Caco-2 (cell line): ENCODE data around the gene EPHA2. TPM values are rescaled to one million over a fixed set of nuclear protein-coding genes. Genes with fewer than 3 reads are reported as not detected.
A peak's percentile ranks its signal among the peaks of the same experiment; 100 is the strongest.

Experiments used
- BruUV-seq: library from RNA; stranded (reverse); fragments of 400-500 nt; replicated peaks from 2 replicates; lab custom pipeline; 2021; lab: Mats Ljungman, UMichigan
- CTCF ChIA-PET: fragments of 300-600 bp; sonication (Branson Sonifier 250); formaldehyde crosslinking; loops from one replicate; lab custom pipeline; 2022; ENCODE audit warnings: antibody characterized with exemption; lab: Charles Lee
- POLR2A ChIA-PET: fragments of 300-600 bp; sonication (Branson Sonifier 250); formaldehyde crosslinking; loops from one replicate; lab custom pipeline; 2022; ENCODE audit warnings: antibody characterized with exemption; lab: Charles Lee
- DNase-seq, 2 experiments: peaks; one replicate each; pipeline versions ENCODE4 v3.0.0 to v3.0.0-alpha.2; 2020 to 2022
- H3K27me3 ChIP-seq: replicated peaks from 2 replicates; pipeline ENCODE4 v1.6.0; 2011; ENCODE audit warnings: low read length; ENCODE audit not compliant: control insufficient read depth, insufficient read depth
- H3K36me3 ChIP-seq: 2 replicates; pipeline ENCODE4 v1.5.1; 2011; ENCODE audit warnings: low read length; ENCODE audit not compliant: control insufficient read depth, insufficient read depth
- H3K4me1 ChIP-seq: fragments of 250-450 bp; sonication (Bioruptor Pico); 2 replicates; pipeline ENCODE4 v1.5.1; 2020; ENCODE audit warnings: mild to moderate bottlenecking
- H3K4me3 ChIP-seq: 2 replicates; pipeline ENCODE4 v1.5.1; 2011; ENCODE audit warnings: low read depth, mild to moderate bottlenecking, control low read depth, low read length
- H3K9me3 ChIP-seq: fragments of 250-450 bp; sonication (Bioruptor Pico); 2 replicates; pipeline ENCODE4 v1.5.1; 2020; ENCODE audit warnings: mild to moderate bottlenecking, moderate library complexity
- H3K27ac Mint-ChIP-seq: one replicate; pipeline ENCODE4 v1.8.0; 2022; ENCODE audit warnings: mixed read lengths; ENCODE audit not compliant: unreplicated experiment
- H3K27me3 Mint-ChIP-seq: one replicate; pipeline ENCODE4 v1.8.0; 2022; ENCODE audit warnings: mixed read lengths; ENCODE audit not compliant: insufficient read depth, unreplicated experiment
- H3K36me3 Mint-ChIP-seq: one replicate; pipeline ENCODE4 v1.8.0; 2022; ENCODE audit warnings: mild to moderate bottlenecking, mixed read lengths; ENCODE audit not compliant: insufficient read depth, unreplicated experiment
- H3K4me1 Mint-ChIP-seq: one replicate; pipeline ENCODE4 v1.8.0; 2022; ENCODE audit warnings: low read depth, mixed read lengths; ENCODE audit not compliant: unreplicated experiment
- H3K4me3 Mint-ChIP-seq: one replicate; pipeline ENCODE4 v1.8.0; 2022; ENCODE audit warnings: mild to moderate bottlenecking, moderate library complexity, mixed read lengths; ENCODE audit not compliant: unreplicated experiment
- H3K9me3 Mint-ChIP-seq: one replicate; pipeline ENCODE4 v1.8.0; 2022; ENCODE audit warnings: mixed read lengths; ENCODE audit not compliant: unreplicated experiment
- intact Hi-C: fragments of 100-400 bp; cut with micrococcal nuclease; formaldehyde crosslinking; loops from one replicate; pipeline ENCODE4 v1.10.0; 2022; ENCODE audit not compliant: unreplicated experiment
- total RNA-seq: library from RNA; stranded (reverse); gene quantifications from 2 replicates; pipeline ENCODE4 v1.2.3, GENCODE V29; 2022
- TF ChIP-seq, protein P1 (sequence below), 2 experiments: fragments of 200-600 bp in 1 of 2; IDR thresholded peaks; 1 replicate in 1 of 2; 2 replicates in 1 of 2; pipeline versions ENCODE4 v1.5.1 to v1.8.0; 2011 to 2022; ENCODE audit warnings: antibody characterized with exemption in 1 of 2, control low read depth in 1 of 2, inconsistent platforms in 1 of 2, low read depth in 1 of 2, low read length in 1 of 2, mild to moderate bottlenecking in 1 of 2, moderate library complexity in 1 of 2; ENCODE audit not compliant: insufficient read depth in 1 of 2, severe bottlenecking in 1 of 2, unreplicated experiment in 1 of 2

Gene EPHA2
- total RNA-seq, 1 experiment from 2014 or later: 31.2 TPM

DNA sequence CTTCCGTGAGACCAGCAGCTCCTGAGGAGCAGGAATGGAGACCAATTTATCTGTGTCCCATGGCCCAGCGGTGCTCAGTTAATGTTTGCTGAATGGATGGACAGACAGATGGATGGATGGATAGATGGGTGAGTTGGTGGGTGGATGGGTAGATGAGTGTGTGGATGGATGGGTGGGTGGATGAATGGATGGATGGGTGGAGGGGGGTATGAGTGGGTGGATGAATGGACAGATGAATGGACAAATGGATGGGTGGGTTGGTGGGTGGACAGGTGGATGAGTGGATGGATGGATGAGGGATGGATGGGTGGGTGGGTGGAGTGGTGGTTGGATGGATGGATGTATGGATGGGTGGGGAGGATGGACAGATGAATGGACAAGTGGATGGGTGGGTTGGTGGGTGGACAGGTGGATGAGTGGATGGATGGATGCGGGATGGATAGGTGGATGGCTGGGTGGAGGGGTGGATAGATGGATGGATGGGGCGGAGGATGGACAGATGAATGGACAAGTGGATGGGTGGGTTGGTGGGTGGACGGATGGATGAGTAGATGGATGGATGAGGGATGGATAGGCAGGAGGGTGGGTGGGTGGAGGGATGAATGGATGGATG is 13.4 kb downstream of the EPHA2 start:
- no peaks in the 10 kb centered on the region for H3K9me3 Mint-ChIP-seq
- ChIA-PET POLR2A (no interaction called here), CTCF (no interaction called here)
- no peaks in the 10 kb centered on the region for H3K9me3 ChIP-seq
- peaks cover 91% of the 10 kb centered on the region for H3K36me3 Mint-ChIP-seq
- peaks cover 62% of the 10 kb centered on the region for H3K4me1 ChIP-seq
- H3K27me3 ChIP-seq: no peaks in the 10 kb centered on the region
- no TSS peak for BruUV-seq
- peak overlapping the region; percentile 47 for H3K4me3 Mint-ChIP-seq
- intact Hi-C loops: no loop called here
- TF ChIP-seq, protein P1, sequence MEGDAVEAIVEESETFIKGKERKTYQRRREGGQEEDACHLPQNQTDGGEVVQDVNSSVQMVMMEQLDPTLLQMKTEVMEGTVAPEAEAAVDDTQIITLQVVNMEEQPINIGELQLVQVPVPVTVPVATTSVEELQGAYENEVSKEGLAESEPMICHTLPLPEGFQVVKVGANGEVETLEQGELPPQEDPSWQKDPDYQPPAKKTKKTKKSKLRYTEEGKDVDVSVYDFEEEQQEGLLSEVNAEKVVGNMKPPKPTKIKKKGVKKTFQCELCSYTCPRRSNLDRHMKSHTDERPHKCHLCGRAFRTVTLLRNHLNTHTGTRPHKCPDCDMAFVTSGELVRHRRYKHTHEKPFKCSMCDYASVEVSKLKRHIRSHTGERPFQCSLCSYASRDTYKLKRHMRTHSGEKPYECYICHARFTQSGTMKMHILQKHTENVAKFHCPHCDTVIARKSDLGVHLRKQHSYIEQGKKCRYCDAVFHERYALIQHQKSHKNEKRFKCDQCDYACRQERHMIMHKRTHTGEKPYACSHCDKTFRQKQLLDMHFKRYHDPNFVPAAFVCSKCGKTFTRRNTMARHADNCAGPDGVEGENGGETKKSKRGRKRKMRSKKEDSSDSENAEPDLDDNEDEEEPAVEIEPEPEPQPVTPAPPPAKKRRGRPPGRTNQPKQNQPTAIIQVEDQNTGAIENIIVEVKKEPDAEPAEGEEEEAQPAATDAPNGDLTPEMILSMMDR (IDR thresholded peaks at IDR 0.05; ENCODE audit: insufficient read depth in 1 of 2, low read depth in 1 of 2, low read length in 1 of 2, severe bottlenecking in 1 of 2, unreplicated experiment in 1 of 2): no peak
- no peak overlapping the region for H3K4me3 ChIP-seq
- peak overlapping the region; percentile 96 for H3K27ac Mint-ChIP-seq
- no peak for DNase-seq
- H3K4me1 Mint-ChIP-seq: peaks cover 37% of the 10 kb centered on the region
- peaks cover 5% of the 10 kb centered on the region for H3K36me3 ChIP-seq
- no peaks in the 10 kb centered on the region for H3K27me3 Mint-ChIP-seq

DNA sequence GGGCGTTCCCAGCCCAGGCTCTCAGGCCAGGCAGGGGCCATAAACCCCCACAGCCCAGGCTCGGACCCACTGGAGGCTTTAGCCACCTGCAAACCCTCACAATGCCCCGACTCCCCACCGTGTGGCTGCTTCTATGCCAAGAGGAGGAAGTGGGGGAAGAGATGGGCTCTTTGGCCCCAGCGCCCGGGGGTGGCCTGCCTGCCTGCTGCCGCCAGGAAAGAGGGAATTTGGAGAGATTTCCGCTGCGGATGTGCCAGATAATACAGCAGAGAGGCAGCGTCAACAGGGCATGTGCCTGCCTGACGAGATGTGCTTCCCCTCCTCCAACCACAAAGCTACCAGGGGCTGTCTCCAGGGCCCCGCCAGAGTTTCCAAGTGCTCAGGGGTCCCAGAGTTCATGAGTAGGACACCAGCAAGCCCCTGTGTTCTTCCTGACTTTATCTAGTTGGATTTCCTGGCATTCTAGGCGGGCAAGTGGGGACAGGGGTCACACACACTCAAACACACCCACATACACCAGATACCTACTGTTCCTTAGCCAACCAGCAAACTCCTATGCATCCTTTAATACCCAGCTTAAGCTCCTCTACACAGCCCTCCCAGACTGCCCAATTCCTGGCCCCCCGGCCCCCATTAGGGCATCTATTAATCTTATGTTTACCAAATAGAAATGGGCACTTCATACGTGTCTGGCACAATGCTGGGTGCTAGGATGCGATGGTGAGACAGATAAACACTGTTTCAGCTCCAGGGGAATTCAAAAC is 14.1 kb downstream of the EPHA2 start:
- Histone ChIP-seq H3K4me1 (peaks cover 54% of the 10 kb centered on the region), H3K4me3 (no peak overlapping the region), H3K27me3 (no peaks in the 10 kb centered on the region), H3K9me3 (no peaks in the 10 kb centered on the region), H3K36me3 (peaks cover 5% of the 10 kb centered on the region)
- CTCF ChIA-PET: no interaction called here
- Mint-ChIP-seq H3K4me3 (peak overlapping the region; percentile 47), H3K4me1 (peaks cover 31% of the 10 kb centered on the region), H3K27me3 (no peaks in the 10 kb centered on the region), H3K9me3 (no peaks in the 10 kb centered on the region), H3K36me3 (peaks cover 84% of the 10 kb centered on the region), H3K27ac (peak overlapping the region; percentile 96)
- intact Hi-C loops: no loop called here
- TF ChIP-seq, protein P1 (IDR thresholded peaks at IDR 0.05; ENCODE audit: insufficient read depth in 1 of 2, low read depth in 1 of 2, low read length in 1 of 2, severe bottlenecking in 1 of 2, unreplicated experiment in 1 of 2): no peak
- no TSS peak for BruUV-seq
- no peak for DNase-seq
- POLR2A ChIA-PET: interaction anchor here (0.6 kb wide), 1 partner anchor 65 kb away, joined by 3 read pairs; no protein-coding TSS in a partner anchor

DNA sequence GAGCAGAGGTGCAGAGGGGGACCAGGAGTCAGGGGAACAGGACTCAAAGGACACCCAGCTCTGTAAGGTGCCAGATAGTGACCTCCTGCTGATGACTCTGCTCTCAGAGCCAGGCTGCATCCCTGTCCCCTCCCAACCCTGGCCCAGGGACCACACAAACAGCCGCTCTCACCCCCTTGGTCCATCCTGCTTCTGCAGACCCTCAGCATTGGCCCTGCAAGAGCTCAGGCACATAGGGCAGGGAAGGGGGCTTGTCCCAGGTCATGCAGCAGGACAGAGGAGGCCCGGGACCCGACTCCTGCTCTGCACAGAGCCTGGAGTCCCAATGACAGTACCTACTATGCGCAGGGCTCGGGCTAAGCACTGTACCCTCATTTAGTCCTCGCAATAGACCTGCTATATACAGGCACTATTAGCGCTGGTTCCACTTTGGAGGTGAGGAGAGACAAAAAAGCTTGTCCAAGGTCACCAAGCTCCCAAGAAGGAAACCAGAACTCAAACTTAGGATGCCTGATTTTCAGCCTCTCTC is 15.7 kb downstream of the EPHA2 start:
- DNase-seq: no peak
- no peaks in the 10 kb centered on the region for H3K9me3 ChIP-seq
- no peak overlapping the region for H3K27ac Mint-ChIP-seq
- intact Hi-C loops: no loop called here
- H3K27me3 Mint-ChIP-seq: no peaks in the 10 kb centered on the region
- peaks cover 83% of the 10 kb centered on the region for H3K36me3 Mint-ChIP-seq
- POLR2A ChIA-PET: no interaction called here
- peaks cover 9% of the 10 kb centered on the region for H3K36me3 ChIP-seq
- TF ChIP-seq, protein P1 (IDR thresholded peaks at IDR 0.05; ENCODE audit: insufficient read depth in 1 of 2, low read depth in 1 of 2, low read length in 1 of 2, severe bottlenecking in 1 of 2, unreplicated experiment in 1 of 2): no peak
- H3K4me1 ChIP-seq: peaks cover 38% of the 10 kb centered on the region
- H3K9me3 Mint-ChIP-seq: no peaks in the 10 kb centered on the region
- H3K27me3 ChIP-seq: no peaks in the 10 kb centered on the region
- no TSS peak for BruUV-seq
- H3K4me3 Mint-ChIP-seq: no peak overlapping the region
- no peak overlapping the region for H3K4me3 ChIP-seq
- CTCF ChIA-PET: interaction anchor here (0.6 kb wide), 1 partner anchor 61 kb away, joined by 7 read pairs; no protein-coding TSS in a partner anchor
- H3K4me1 Mint-ChIP-seq: peaks cover 19% of the 10 kb centered on the region
